Measurements from ENCODE around the gene AUTS2. TPM values are rescaled to one million over a fixed set of nuclear protein-coding genes. Genes with fewer than 3 reads are reported as not detected.

The AUTS2 gene
- total RNA-seq, 1 experiment from 2014 or later = 42.1 TPM

DNA sequence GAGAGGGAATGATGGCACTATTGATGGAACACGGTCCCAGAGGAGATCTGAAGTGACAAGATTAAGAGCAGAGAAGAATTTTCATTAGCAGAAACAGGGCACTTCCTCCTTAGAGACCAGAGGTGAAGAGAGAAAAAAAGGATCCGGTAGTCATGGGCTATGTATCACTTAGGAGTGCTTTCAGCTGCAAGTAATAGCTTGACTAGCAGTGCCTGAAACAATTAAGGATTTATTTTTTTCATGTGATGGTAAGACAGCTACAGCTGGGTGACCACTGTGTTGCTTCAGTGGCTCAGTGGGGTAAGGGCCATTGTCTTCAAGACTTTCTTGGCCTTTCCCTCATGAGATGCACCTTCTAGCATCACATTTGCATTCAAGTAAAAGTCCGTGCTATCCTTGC, 1018.5 kb downstream of the AUTS2 start:
- TF ChIP-seq EZH2 (IDR thresholded peaks at IDR 0.05; ENCODE audit: borderline replicate concordance, low read depth, low read length, poor library complexity, severe bottlenecking) = no peak
- TF ChIP-seq CTCF (conservative IDR thresholded peaks at IDR 0.05; ENCODE audit: low read depth, low read length) = no peak
- ChIA-PET POLR2A (ENCODE audit: low non-redundant PET) (no interaction called here), CTCF (no interaction called here)
- H3K36me3 ChIP-seq (ENCODE audit: insufficient read depth, low read length, poor library complexity, severe bottlenecking) = no peaks in the 10 kb centered on the region
- DNase-seq (ENCODE audit: low spot score) = no peak
- H3K27ac ChIP-seq (ENCODE audit: low read depth, low read length, poor library complexity, severe bottlenecking) = no peak overlapping the region
- H3K9me3 ChIP-seq (ENCODE audit: low read depth, low read length, poor library complexity, severe bottlenecking) = no peaks in the 10 kb centered on the region
- peaks cover 11% of the 10 kb centered on the region for H3K4me1 ChIP-seq (ENCODE audit: insufficient read depth, low read length, poor library complexity, severe bottlenecking)
- no peaks in the 10 kb centered on the region for H3K27me3 ChIP-seq (replicated peaks; ENCODE audit: insufficient read depth, low read depth, low read length, poor library complexity)
- no peak overlapping the region for H3K4me3 ChIP-seq (ENCODE audit: low read depth, low read length, poor library complexity, severe bottlenecking)
- intact Hi-C loops (cut with micrococcal nuclease; ENCODE audit: unreplicated experiment) = no loop called here
- BruUV-seq (replicated peaks) = no TSS peak

- DNase-seq (ENCODE audit: low spot score) = no peak
- H3K27me3 ChIP-seq (replicated peaks; ENCODE audit: insufficient read depth, low read depth, low read length, poor library complexity) = no peaks in the 10 kb centered on the region
- no peaks in the 10 kb centered on the region for H3K36me3 ChIP-seq (ENCODE audit: insufficient read depth, low read length, poor library complexity, severe bottlenecking)
- BruUV-seq (replicated peaks) = no TSS peak
- no peak overlapping the region for H3K4me3 ChIP-seq (ENCODE audit: low read depth, low read length, poor library complexity, severe bottlenecking)
- POLR2A ChIA-PET (ENCODE audit: low non-redundant PET) = no interaction called here
- no peak overlapping the region for H3K27ac ChIP-seq (ENCODE audit: low read depth, low read length, poor library complexity, severe bottlenecking)
- no peaks in the 10 kb centered on the region for H3K9me3 ChIP-seq (ENCODE audit: low read depth, low read length, poor library complexity, severe bottlenecking)
- H3K4me1 ChIP-seq (ENCODE audit: insufficient read depth, low read length, poor library complexity, severe bottlenecking) = peaks cover 11% of the 10 kb centered on the region
- CTCF ChIA-PET = no interaction called here
- TF ChIP-seq CTCF (conservative IDR thresholded peaks at IDR 0.05; ENCODE audit: low read depth, low read length) (no peak), EZH2 (IDR thresholded peaks at IDR 0.05; ENCODE audit: borderline replicate concordance, low read depth, low read length, poor library complexity, severe bottlenecking) (no peak)
- intact Hi-C loops (cut with micrococcal nuclease; ENCODE audit: unreplicated experiment) = no loop called here
Observed at GRCh38 chr7:70618020-70618551, 1019.8 kb downstream of the AUTS2 start.

DNA sequence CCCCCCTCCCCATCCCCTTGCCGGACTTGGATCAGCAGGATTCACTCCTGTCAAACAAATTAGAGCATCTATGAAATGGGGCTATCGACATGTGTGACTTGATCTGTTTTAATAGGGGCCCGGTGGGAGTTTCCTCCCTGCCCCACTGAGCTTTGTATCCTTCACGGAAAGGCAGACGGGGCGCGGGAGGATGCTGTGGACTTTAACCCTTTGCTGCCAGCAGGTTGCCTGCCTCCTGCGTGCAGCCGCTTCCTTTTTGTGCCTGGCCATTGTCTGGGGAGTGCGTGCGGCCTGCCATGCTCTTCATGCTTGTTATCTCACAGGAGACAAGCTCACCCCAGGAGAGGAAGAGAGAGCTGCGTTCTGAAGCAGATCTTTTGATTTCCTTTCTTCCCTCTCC, 1020.9 kb downstream of the AUTS2 start:
- TF ChIP-seq EZH2 (IDR thresholded peaks at IDR 0.05; ENCODE audit: borderline replicate concordance, low read depth, low read length, poor library complexity, severe bottlenecking) (no peak), CTCF (conservative IDR thresholded peaks at IDR 0.05; ENCODE audit: low read depth, low read length) (no peak)
- intact Hi-C loops (cut with micrococcal nuclease; ENCODE audit: unreplicated experiment) = no loop called here
- Histone ChIP-seq H3K36me3 (ENCODE audit: insufficient read depth, low read length, poor library complexity, severe bottlenecking) (no peaks in the 10 kb centered on the region), H3K4me1 (ENCODE audit: insufficient read depth, low read length, poor library complexity, severe bottlenecking) (peaks cover 11% of the 10 kb centered on the region), H3K27me3 (replicated peaks; ENCODE audit: insufficient read depth, low read depth, low read length, poor library complexity) (no peaks in the 10 kb centered on the region), H3K27ac (ENCODE audit: low read depth, low read length, poor library complexity, severe bottlenecking) (no peak overlapping the region), H3K9me3 (ENCODE audit: low read depth, low read length, poor library complexity, severe bottlenecking) (no peaks in the 10 kb centered on the region), H3K4me3 (ENCODE audit: low read depth, low read length, poor library complexity, severe bottlenecking) (no peak overlapping the region)
- peak; percentile 62 for DNase-seq (ENCODE audit: low spot score)
- ChIA-PET CTCF (interaction anchor here (0.7 kb wide), 2 partner anchors 16 to 1935 kb away, joined by 7 to 18 read pairs; no protein-coding TSS in a partner anchor), POLR2A (ENCODE audit: low non-redundant PET) (interaction anchor here (0.6 to 0.7 kb wide), 2 partner anchors 632 to 1982 kb away, joined by 3 to 8 read pairs; no protein-coding TSS in a partner anchor)
- no TSS peak for BruUV-seq (replicated peaks)

Measured in A673 (cell line).